SU-DHL-6 (cell line): ENCODE data around the gene HS6ST1.

Experiments used
- CTCF ChIP-seq: fragments of 200-600 bp; sonication (generic); IDR thresholded peaks from one replicate; pipeline ENCODE4 v1.5.1; 2017; ENCODE audit warnings: antibody characterized with exemption, mild to moderate bottlenecking, low read length, moderate library complexity; ENCODE audit not compliant: insufficient read depth, poor library complexity, severe bottlenecking
- EZH2phosphoT487 ChIP-seq: fragments of 200-600 bp; sonication (generic), shearing (Covaris generic); conservative IDR thresholded peaks from 2 replicates; pipeline ENCODE4 v1.6.1; 2018; ENCODE audit warnings: mild to moderate bottlenecking, antibody characterized with exemption, low read length, moderate library complexity, mixed read lengths

- TF ChIP-seq CTCF: no peak
- no peak for TF ChIP-seq EZH2phosphoT487
Observed at GRCh38 chr2:128272601-128273468, 45.8 kb downstream of the HS6ST1 start.
